OCI-LY1 (cell line): Measurements from ENCODE around the gene AP1B1.

Source experiments
- H2AFZ ChIP-seq: fragments of 200-600 bp; sonication (generic), shearing (Covaris generic); 2 replicates; pipeline ENCODE4 v1.6.0; 2014; ENCODE audit warnings: antibody characterized with exemption, mild to moderate bottlenecking, low read length
- H3F3A ChIP-seq: fragments of 200-600 bp; sonication (generic), shearing (Covaris generic); 2 replicates; pipeline ENCODE4 v1.6.0; 2014; ENCODE audit warnings: mild to moderate bottlenecking, antibody characterized with exemption, low read length, moderate library complexity; ENCODE audit not compliant: insufficient read depth
- H3K27ac ChIP-seq: fragments of 200-600 bp; sonication (generic); 2 replicates; pipeline ENCODE4 v1.5.1; 2014; ENCODE audit warnings: low read length, mixed run types, mild to moderate bottlenecking, low read depth; ENCODE audit not compliant: poor library complexity, severe bottlenecking
- H3K27me3 ChIP-seq: fragments of 200-600 bp; sonication (generic); 2 replicates; pipeline ENCODE4 v1.6.0; 2014; ENCODE audit warnings: antibody characterized with exemption, mild to moderate bottlenecking, low read length, moderate library complexity; ENCODE audit not compliant: insufficient read depth
- H3K36me3 ChIP-seq: fragments of 200-600 bp; sonication (generic); 2 replicates; pipeline ENCODE4 v1.6.1; 2014; ENCODE audit warnings: mild to moderate bottlenecking, antibody characterized with exemption, low read length, moderate library complexity, mixed read lengths; ENCODE audit not compliant: insufficient read depth
- H3K4me1 ChIP-seq: fragments of 200-600 bp; sonication (generic); 2 replicates; pipeline ENCODE4 v1.5.1; 2014; ENCODE audit warnings: mild to moderate bottlenecking, low read length, moderate library complexity; ENCODE audit not compliant: insufficient read depth, severe bottlenecking
- H3K4me2 ChIP-seq: fragments of 200-600 bp; sonication (generic), shearing (Covaris generic); 2 replicates; pipeline ENCODE4 v1.6.1; 2014; ENCODE audit warnings: low read length
- H3K4me3 ChIP-seq: fragments of 200-600 bp; sonication (generic); 2 replicates; pipeline ENCODE4 v1.5.1; 2014; ENCODE audit warnings: low read length, low read depth, mild to moderate bottlenecking, mixed read lengths; ENCODE audit not compliant: poor library complexity, severe bottlenecking
- H3K79me2 ChIP-seq: fragments of 200-600 bp; shearing (Covaris generic); 2 replicates; pipeline ENCODE4 v1.6.1; 2016; ENCODE audit warnings: mixed run types, low read length, mixed read lengths; ENCODE audit not compliant: insufficient read depth
- H3K9ac ChIP-seq: fragments of 200-600 bp; sonication (generic), shearing (Covaris generic); 2 replicates; pipeline ENCODE4 v1.6.1; 2014; ENCODE audit warnings: mild to moderate bottlenecking, low read length, mixed read lengths
- H3K9me2 ChIP-seq: fragments of 200-600 bp; sonication (generic), shearing (Covaris generic); 2 replicates; pipeline ENCODE4 v1.6.1; 2014; ENCODE audit warnings: low read depth, mild to moderate bottlenecking, low read length, mixed read lengths
- H3K9me3 ChIP-seq: fragments of 200-600 bp; shearing (Covaris generic); 2 replicates; pipeline ENCODE4 v1.6.1; 2014; ENCODE audit warnings: low read length, mixed read lengths
- H4K20me1 ChIP-seq: fragments of 200-600 bp; sonication (generic), shearing (Covaris generic); 2 replicates; pipeline ENCODE4 v1.6.0; 2016; ENCODE audit warnings: mild to moderate bottlenecking, low read length; ENCODE audit not compliant: insufficient read depth
- EZH2 ChIP-seq: fragments of 200-600 bp; sonication (generic), shearing (Covaris generic); IDR thresholded peaks from 2 replicates; pipeline ENCODE4 v1.8.0; 2017; ENCODE audit warnings: borderline replicate concordance, mixed run types, mild to moderate bottlenecking, antibody characterized with exemption, low read length, moderate library complexity, mixed read lengths
- TF ChIP-seq, protein P1 (sequence below): fragments of 200-600 bp; sonication (generic), shearing (Covaris generic); IDR thresholded peaks from 2 replicates; pipeline ENCODE4 v1.5.1; 2017; ENCODE audit warnings: mild to moderate bottlenecking, antibody characterized with exemption, low read length, moderate library complexity, mixed read lengths

AP1B1 gene

DNA sequence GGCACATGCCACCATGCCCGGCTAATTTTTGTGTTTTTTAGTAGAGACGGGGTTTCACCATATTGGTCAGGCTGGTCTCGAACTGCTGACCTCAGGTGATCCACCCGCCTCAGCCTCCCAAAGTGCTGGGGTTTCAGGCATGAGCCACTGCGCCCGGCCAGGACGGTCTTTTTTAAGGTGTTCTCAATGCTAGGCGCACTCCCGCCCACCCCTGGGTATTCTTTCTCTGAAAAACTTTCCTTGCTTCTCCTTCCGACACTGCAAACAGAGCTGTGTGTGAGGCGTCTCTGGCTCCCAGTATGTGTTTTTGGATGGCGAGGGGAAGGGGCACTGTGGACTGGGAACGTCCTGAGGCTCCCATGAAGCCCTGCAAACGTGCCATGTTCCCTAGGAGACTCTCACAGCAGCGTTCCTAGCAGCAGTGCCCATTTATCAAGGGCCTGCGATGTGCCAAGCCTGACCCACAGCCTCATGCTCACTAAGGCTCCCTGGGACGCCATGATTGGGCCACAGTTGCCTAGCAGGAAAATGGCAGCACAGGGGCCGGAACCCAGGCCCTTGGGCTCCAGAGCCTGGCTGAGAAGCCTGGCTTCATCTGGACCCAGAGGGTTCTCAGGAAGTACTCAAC is 70.4 kb downstream of the AP1B1 start:
- H3F3A ChIP-seq = no peaks in the 10 kb centered on the region
- H2AFZ ChIP-seq = no peak overlapping the region
- H3K9me2 ChIP-seq = no peaks in the 10 kb centered on the region
- no peaks in the 10 kb centered on the region for H3K36me3 ChIP-seq
- no peak overlapping the region for H3K4me3 ChIP-seq
- TF ChIP-seq, protein P1, sequence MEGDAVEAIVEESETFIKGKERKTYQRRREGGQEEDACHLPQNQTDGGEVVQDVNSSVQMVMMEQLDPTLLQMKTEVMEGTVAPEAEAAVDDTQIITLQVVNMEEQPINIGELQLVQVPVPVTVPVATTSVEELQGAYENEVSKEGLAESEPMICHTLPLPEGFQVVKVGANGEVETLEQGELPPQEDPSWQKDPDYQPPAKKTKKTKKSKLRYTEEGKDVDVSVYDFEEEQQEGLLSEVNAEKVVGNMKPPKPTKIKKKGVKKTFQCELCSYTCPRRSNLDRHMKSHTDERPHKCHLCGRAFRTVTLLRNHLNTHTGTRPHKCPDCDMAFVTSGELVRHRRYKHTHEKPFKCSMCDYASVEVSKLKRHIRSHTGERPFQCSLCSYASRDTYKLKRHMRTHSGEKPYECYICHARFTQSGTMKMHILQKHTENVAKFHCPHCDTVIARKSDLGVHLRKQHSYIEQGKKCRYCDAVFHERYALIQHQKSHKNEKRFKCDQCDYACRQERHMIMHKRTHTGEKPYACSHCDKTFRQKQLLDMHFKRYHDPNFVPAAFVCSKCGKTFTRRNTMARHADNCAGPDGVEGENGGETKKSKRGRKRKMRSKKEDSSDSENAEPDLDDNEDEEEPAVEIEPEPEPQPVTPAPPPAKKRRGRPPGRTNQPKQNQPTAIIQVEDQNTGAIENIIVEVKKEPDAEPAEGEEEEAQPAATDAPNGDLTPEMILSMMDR = no peak
- no peak for TF ChIP-seq EZH2
- no peaks in the 10 kb centered on the region for H4K20me1 ChIP-seq
- H3K4me2 ChIP-seq = no peak overlapping the region
- H3K79me2 ChIP-seq = no peaks in the 10 kb centered on the region
- no peak overlapping the region for H3K27ac ChIP-seq
- H3K9me3 ChIP-seq = no peaks in the 10 kb centered on the region
- no peak overlapping the region for H3K9ac ChIP-seq
- no peaks in the 10 kb centered on the region for H3K4me1 ChIP-seq
- H3K27me3 ChIP-seq = no peaks in the 10 kb centered on the region; the same call in 1 of the 2 replicates

GRCh38 chr22:29316141-29316828 is 72.1 kb downstream of the AP1B1 start:
- H3K9me2 ChIP-seq = no peaks in the 10 kb centered on the region
- no peak overlapping the region for H3K9ac ChIP-seq
- no peak overlapping the region for H2AFZ ChIP-seq
- H3K9me3 ChIP-seq = no peaks in the 10 kb centered on the region
- no peaks in the 10 kb centered on the region for H3K4me1 ChIP-seq
- no peak overlapping the region for H3K4me2 ChIP-seq
- H4K20me1 ChIP-seq = no peaks in the 10 kb centered on the region
- TF ChIP-seq EZH2 = no peak
- TF ChIP-seq, protein P1 = no peak
- H3K4me3 ChIP-seq = no peak overlapping the region
- no peaks in the 10 kb centered on the region for H3K36me3 ChIP-seq
- H3K27me3 ChIP-seq = no peaks in the 10 kb centered on the region; the same call in 1 of the 2 replicates
- no peaks in the 10 kb centered on the region for H3F3A ChIP-seq
- no peaks in the 10 kb centered on the region for H3K79me2 ChIP-seq
- H3K27ac ChIP-seq = no peak overlapping the region

- no peaks in the 10 kb centered on the region; the same call in 1 of the 2 replicates for H3K27me3 ChIP-seq
Observed at GRCh38 chr22:29315286-29316140, 72.9 kb downstream of the AP1B1 start, which contains the start of gene RASL10A. RASL10A (minus strand) TSS chr22:29315697; CDS start chr22:29315246, 451 bp downstream.

More at GRCh38 chr22:29315286-29316140, 72.9 kb downstream of the AP1B1 start, which contains the start of gene RASL10A:
- H3K27ac ChIP-seq = no peak within 1 kb of the TSS
- no peaks in the 10 kb centered on the region for H3K79me2 ChIP-seq
- H3K4me3 ChIP-seq = no peak within 1 kb of the TSS
- no peaks in the 10 kb centered on the region for H4K20me1 ChIP-seq
- no peaks in the 10 kb centered on the region for H3K4me1 ChIP-seq
- no peak within 1 kb of the TSS for H3K9ac ChIP-seq
- no peaks in the 10 kb centered on the region for H3K36me3 ChIP-seq
- no peak for TF ChIP-seq EZH2
- TF ChIP-seq, protein P1 = no peak
- H3K9me3 ChIP-seq = no peaks in the 10 kb centered on the region
- H3F3A ChIP-seq = no peaks in the 10 kb centered on the region
- no peak within 1 kb of the TSS; the same call in 1 of the 2 replicates for H3K4me2 ChIP-seq
- no peak within 1 kb of the TSS for H2AFZ ChIP-seq
- H3K9me2 ChIP-seq = no peaks in the 10 kb centered on the region
